ENCODE results near the gene IL32. TPM values are rescaled to one million over a fixed set of nuclear protein-coding genes. Genes with fewer than 3 reads are reported as not detected.

The IL32 gene
- polyA plus RNA-seq, 2 of the 4 experiments (the other 2 are of a cell fraction) = 8.9 to 20.2 TPM

- no peak for TF ChIP-seq FOSL2 (IDR thresholded peaks at IDR 0.05)
- no peak for TF ChIP-seq FOSL2 (CRISPR knock-in tag; IDR thresholded peaks at IDR 0.05)
These were observed 53.4 kb downstream of the IL32 start (continued) for GRCh38 chr16:3118846-3119245.

Small RNA genes lying within 50 kb of the gene (small RNA-seq; reads per million reads assigned to genes)
- gene RNU1-22P = 0 to 0.66 (median 0) reads per million in 6 experiments

Other genes with a start within 250 kb of the IL32 start
- 0.16 and 0.23 TPM in 2 replicates for gene PRSS21, start 248.4 kb upstream of the IL32 start, polyA plus RNA-seq (2011; rRNA removed)
- 0.08 to 0.12 TPM in 2 of 3 replicates, not detected in the other for gene PRSS21, start 248.4 kb upstream of the IL32 start, polyA plus RNA-seq (2017; fragmentation: RNase III; extraction: RNeasy Plus Mini Kit Qiagen cat#74134 plus additional on column Dnase treatment)
- 0.85 and 0.86 TPM in 2 replicates for gene ZG16B, start 235.3 kb upstream of the IL32 start, polyA plus RNA-seq (2011; rRNA removed)
- 0.40 to 0.59 TPM (median 0.54 TPM) in 3 replicates for gene ZG16B, start 235.3 kb upstream of the IL32 start, polyA plus RNA-seq (2017; fragmentation: RNase III; extraction: RNeasy Plus Mini Kit Qiagen cat#74134 plus additional on column Dnase treatment)
- gene PRSS22, start 207.5 kb upstream of the IL32 start, polyA plus RNA-seq (2011; rRNA removed) = not detected in 2 replicates
- gene PRSS22, start 207.5 kb upstream of the IL32 start, polyA plus RNA-seq (2017; fragmentation: RNase III; extraction: RNeasy Plus Mini Kit Qiagen cat#74134 plus additional on column Dnase treatment) = 0.10 to 0.33 TPM in 2 of 3 replicates, not detected in the other
- gene FLYWCH2, start 182.4 kb upstream of the IL32 start, polyA plus RNA-seq (2011; rRNA removed) = 22.7 and 23.2 TPM in 2 replicates
- gene FLYWCH2, start 182.4 kb upstream of the IL32 start, polyA plus RNA-seq (2017; fragmentation: RNase III; extraction: RNeasy Plus Mini Kit Qiagen cat#74134 plus additional on column Dnase treatment) = 40.1 to 42.1 TPM (median 41.2 TPM) in 3 replicates
- 9.3 and 10.6 TPM in 2 replicates for gene FLYWCH1, start 153.7 kb upstream of the IL32 start, polyA plus RNA-seq (2011; rRNA removed)
- 20.5 to 22.5 TPM (median 22.3 TPM) in 3 replicates for gene FLYWCH1, start 153.7 kb upstream of the IL32 start, polyA plus RNA-seq (2017; fragmentation: RNase III; extraction: RNeasy Plus Mini Kit Qiagen cat#74134 plus additional on column Dnase treatment)
- 0.28 and 0.35 TPM in 2 replicates for gene KREMEN2, start 101.4 kb upstream of the IL32 start, polyA plus RNA-seq (2011; rRNA removed)
- gene KREMEN2, start 101.4 kb upstream of the IL32 start, polyA plus RNA-seq (2017; fragmentation: RNase III; extraction: RNeasy Plus Mini Kit Qiagen cat#74134 plus additional on column Dnase treatment) = 1.4 to 1.6 TPM (median 1.5 TPM) in 3 replicates
- gene PAQR4, start 96.3 kb upstream of the IL32 start, polyA plus RNA-seq (2011; rRNA removed) = 8.0 and 9.0 TPM in 2 replicates
- 17.5 to 18.6 TPM (median 18.5 TPM) in 3 replicates for gene PAQR4, start 96.3 kb upstream of the IL32 start, polyA plus RNA-seq (2017; fragmentation: RNase III; extraction: RNeasy Plus Mini Kit Qiagen cat#74134 plus additional on column Dnase treatment)
- gene PKMYT1, start 85.2 kb upstream of the IL32 start, polyA plus RNA-seq (2011; rRNA removed) = 8.4 and 10.5 TPM in 2 replicates
- 50.5 to 55.2 TPM (median 52.5 TPM) in 3 replicates for gene PKMYT1, start 85.2 kb upstream of the IL32 start, polyA plus RNA-seq (2017; fragmentation: RNase III; extraction: RNeasy Plus Mini Kit Qiagen cat#74134 plus additional on column Dnase treatment)
- 0.03 and 0.12 TPM in 2 replicates for gene CLDN9, start 52.7 kb upstream of the IL32 start, polyA plus RNA-seq (2011; rRNA removed)
- gene CLDN9, start 52.7 kb upstream of the IL32 start, polyA plus RNA-seq (2017; fragmentation: RNase III; extraction: RNeasy Plus Mini Kit Qiagen cat#74134 plus additional on column Dnase treatment) = 0.06 to 0.16 TPM (median 0.12 TPM) in 3 replicates
- gene CLDN6, start 47.5 kb upstream of the IL32 start, polyA plus RNA-seq (2011; rRNA removed) = 0.11 TPM in 1 of 2 replicates, not detected in the other
- 0.13 to 0.25 TPM (median 0.20 TPM) in 3 replicates for gene CLDN6, start 47.5 kb upstream of the IL32 start, polyA plus RNA-seq (2017; fragmentation: RNase III; extraction: RNeasy Plus Mini Kit Qiagen cat#74134 plus additional on column Dnase treatment)
- gene TNFRSF12A, start 45.3 kb upstream of the IL32 start, polyA plus RNA-seq (2011; rRNA removed) = 89.0 and 111 TPM in 2 replicates
- gene TNFRSF12A, start 45.3 kb upstream of the IL32 start, polyA plus RNA-seq (2017; fragmentation: RNase III; extraction: RNeasy Plus Mini Kit Qiagen cat#74134 plus additional on column Dnase treatment) = 295 to 325 TPM (median 314 TPM) in 3 replicates
- 46.4 and 60.3 TPM in 2 replicates for gene HCFC1R1, start 41.7 kb upstream of the IL32 start, polyA plus RNA-seq (2011; rRNA removed)
- gene HCFC1R1, start 41.7 kb upstream of the IL32 start, polyA plus RNA-seq (2017; fragmentation: RNase III; extraction: RNeasy Plus Mini Kit Qiagen cat#74134 plus additional on column Dnase treatment) = 131 to 199 TPM (median 179 TPM) in 3 replicates
- gene THOC6, start 41.6 kb upstream of the IL32 start, polyA plus RNA-seq (2011; rRNA removed) = 31.8 and 32.5 TPM in 2 replicates
- 48.7 to 56.5 TPM (median 53.2 TPM) in 3 replicates for gene THOC6, start 41.6 kb upstream of the IL32 start, polyA plus RNA-seq (2017; fragmentation: RNase III; extraction: RNeasy Plus Mini Kit Qiagen cat#74134 plus additional on column Dnase treatment)
- not detected in 2 replicates for gene BICDL2, start 28.7 kb upstream of the IL32 start, polyA plus RNA-seq (2011; rRNA removed)
- gene BICDL2, start 28.7 kb upstream of the IL32 start, polyA plus RNA-seq (2017; fragmentation: RNase III; extraction: RNeasy Plus Mini Kit Qiagen cat#74134 plus additional on column Dnase treatment) = not detected in 3 replicates
- gene MMP25, start 19.1 kb upstream of the IL32 start, polyA plus RNA-seq (2011; rRNA removed) = 0.03 and 0.04 TPM in 2 replicates
- gene MMP25, start 19.1 kb upstream of the IL32 start, polyA plus RNA-seq (2017; fragmentation: RNase III; extraction: RNeasy Plus Mini Kit Qiagen cat#74134 plus additional on column Dnase treatment) = 0.25 to 0.31 TPM (median 0.25 TPM) in 3 replicates
- gene ZSCAN10, start 33.7 kb downstream of the IL32 start, polyA plus RNA-seq (2011; rRNA removed) = 0.08 and 0.09 TPM in 2 replicates
- not detected in 3 replicates for gene ZSCAN10, start 33.7 kb downstream of the IL32 start, polyA plus RNA-seq (2017; fragmentation: RNase III; extraction: RNeasy Plus Mini Kit Qiagen cat#74134 plus additional on column Dnase treatment)
- 3.1 and 4.3 TPM in 2 replicates for gene ZNF205, start 46.9 kb downstream of the IL32 start, polyA plus RNA-seq (2011; rRNA removed)
- 8.5 to 9.6 TPM (median 9.2 TPM) in 3 replicates for gene ZNF205, start 46.9 kb downstream of the IL32 start, polyA plus RNA-seq (2017; fragmentation: RNase III; extraction: RNeasy Plus Mini Kit Qiagen cat#74134 plus additional on column Dnase treatment)
- 0.72 and 1.8 TPM in 2 replicates for gene ZNF213, start 69.4 kb downstream of the IL32 start, polyA plus RNA-seq (2011; rRNA removed)
- 5.9 to 6.2 TPM (median 6.1 TPM) in 3 replicates for gene ZNF213, start 69.4 kb downstream of the IL32 start, polyA plus RNA-seq (2017; fragmentation: RNase III; extraction: RNeasy Plus Mini Kit Qiagen cat#74134 plus additional on column Dnase treatment)
- gene OR1F1, start 122.6 kb downstream of the IL32 start, polyA plus RNA-seq (2011; rRNA removed) = 1.3 and 1.6 TPM in 2 replicates
- 0.20 to 0.34 TPM (median 0.31 TPM) in 3 replicates for gene OR1F1, start 122.6 kb downstream of the IL32 start, polyA plus RNA-seq (2017; fragmentation: RNase III; extraction: RNeasy Plus Mini Kit Qiagen cat#74134 plus additional on column Dnase treatment)
- 7.4 and 7.5 TPM in 2 replicates for gene ZNF200, start 169.5 kb downstream of the IL32 start, polyA plus RNA-seq (2011; rRNA removed)
- 6.5 to 6.9 TPM (median 6.7 TPM) in 3 replicates for gene ZNF200, start 169.5 kb downstream of the IL32 start, polyA plus RNA-seq (2017; fragmentation: RNase III; extraction: RNeasy Plus Mini Kit Qiagen cat#74134 plus additional on column Dnase treatment)
- gene MEFV, start 191.0 kb downstream of the IL32 start, polyA plus RNA-seq (2011; rRNA removed) = 0.04 TPM in 1 of 2 replicates, not detected in the other
- not detected in 3 replicates for gene MEFV, start 191.0 kb downstream of the IL32 start, polyA plus RNA-seq (2017; fragmentation: RNase III; extraction: RNeasy Plus Mini Kit Qiagen cat#74134 plus additional on column Dnase treatment)
- 20.9 and 38.4 TPM in 2 replicates for gene ZNF263, start 217.9 kb downstream of the IL32 start, polyA plus RNA-seq (2011; rRNA removed)
- 24.3 to 24.8 TPM (median 24.4 TPM) in 3 replicates for gene ZNF263, start 217.9 kb downstream of the IL32 start, polyA plus RNA-seq (2017; fragmentation: RNase III; extraction: RNeasy Plus Mini Kit Qiagen cat#74134 plus additional on column Dnase treatment)
- 3.0 and 4.3 TPM in 2 replicates for gene TIGD7, start 239.8 kb downstream of the IL32 start, polyA plus RNA-seq (2011; rRNA removed)
- gene TIGD7, start 239.8 kb downstream of the IL32 start, polyA plus RNA-seq (2017; fragmentation: RNase III; extraction: RNeasy Plus Mini Kit Qiagen cat#74134 plus additional on column Dnase treatment) = 1.8 to 2.1 TPM (median 1.9 TPM) in 3 replicates
- gene ZNF75A, start 239.9 kb downstream of the IL32 start, polyA plus RNA-seq (2011; rRNA removed) = 27.3 and 28.8 TPM in 2 replicates
- gene ZNF75A, start 239.9 kb downstream of the IL32 start, polyA plus RNA-seq (2017; fragmentation: RNase III; extraction: RNeasy Plus Mini Kit Qiagen cat#74134 plus additional on column Dnase treatment) = 16.6 to 19.2 TPM (median 18.5 TPM) in 3 replicates

Data from A549 (cell line).